GM19328 (cell line): ENCODE results near the gene TTYH1.

Experiments
- ATAC-seq: cut with Tn5 transposase; IDR thresholded peaks from one replicate; pipeline ENCODE4 v1.9.1; 2021; ENCODE audit warnings: mild to moderate bottlenecking, moderate library complexity; ENCODE audit not compliant: unreplicated experiment

The TTYH1 gene

GRCh38 chr19:54391589-54392061 is 23.6 kb upstream of the TTYH1 start:
- no peak for ATAC-seq

GRCh38 chr19:54392105-54392504 is 23.2 kb upstream of the TTYH1 start:
- ATAC-seq = no peak

- no peak for ATAC-seq
Observed at GRCh38 chr19:54393381-54393780, 21.9 kb upstream of the TTYH1 start.

GRCh38 chr19:54395685-54396084 is 19.6 kb upstream of the TTYH1 start:
- ATAC-seq = no peak

- ATAC-seq = no peak
Observed at GRCh38 chr19:54399189-54399588, 16.1 kb upstream of the TTYH1 start.

- no peak for ATAC-seq
Observed at GRCh38 chr19:54400913-54401312, 14.4 kb upstream of the TTYH1 start.

- ATAC-seq = no peak
Observed at GRCh38 chr19:54403054-54403453, 12.2 kb upstream of the TTYH1 start.

GRCh38 chr19:54405628-54406027 is 9.6 kb upstream of the TTYH1 start:
- ATAC-seq = no peak

GRCh38 chr19:54407780-54408179 is 7.5 kb upstream of the TTYH1 start:
- ATAC-seq = no peak

GRCh38 chr19:54408456-54409026 is 6.7 kb upstream of the TTYH1 start:
- no peak for ATAC-seq

- no peak for ATAC-seq
Observed at GRCh38 chr19:54411033-54411432, 4.2 kb upstream of the TTYH1 start.

- ATAC-seq = no peak
Observed at GRCh38 chr19:54412877-54413276, 2.4 kb upstream of the TTYH1 start.

GRCh38 chr19:54414156-54414555 is 1.1 kb upstream of the TTYH1 start:
- ATAC-seq = no peak

- no peak for ATAC-seq
Observed at GRCh38 chr19:54415901-54416673, 823 bp downstream of the TTYH1 start.

GRCh38 chr19:54416695-54417491 is 1.6 kb downstream of the TTYH1 start:
- no peak for ATAC-seq

GRCh38 chr19:54418030-54418929 is 3.0 kb downstream of the TTYH1 start:
- ATAC-seq = no peak

GRCh38 chr19:54418930-54419800 is 3.9 kb downstream of the TTYH1 start:
- ATAC-seq = no peak

GRCh38 chr19:54420068-54420382 is 4.8 kb downstream of the TTYH1 start:
- ATAC-seq = no peak

- no peak for ATAC-seq
Observed at GRCh38 chr19:54420383-54421168, 5.3 kb downstream of the TTYH1 start.
